GM03348 (cell line): Measurements from ENCODE around the gene FOXN3.
"Not testable (repeated sequence)": the region's sequence is repeated elsewhere in the genome, so short reads cannot be mapped to it uniquely, and the experiment has no call there.

Experiments used
- DNase-seq: peaks from one replicate; pipeline ENCODE4 v3.0.0; 2012; ENCODE audit warnings: low spot score

The FOXN3 gene

DNA sequence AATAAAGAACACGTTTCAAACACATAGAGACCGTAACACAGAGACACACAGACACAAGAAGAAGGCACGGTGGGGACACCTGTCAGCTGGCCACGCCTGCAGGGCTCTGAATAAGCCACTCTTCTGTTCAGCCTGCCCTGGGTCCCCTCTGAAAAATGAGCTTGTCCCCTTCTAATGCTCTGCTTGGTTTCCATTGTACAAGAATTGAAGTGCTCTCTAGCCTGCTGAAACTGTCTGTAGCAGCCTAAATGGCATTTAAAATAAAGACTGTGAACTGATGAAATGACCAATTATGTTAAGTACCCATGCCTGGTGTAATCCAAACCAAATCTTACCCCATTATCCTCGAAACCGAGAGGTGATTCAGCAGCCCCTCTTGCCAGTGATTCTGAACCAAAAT, 139.8 kb downstream of the FOXN3 start:
- DNase-seq = no peak

DNA sequence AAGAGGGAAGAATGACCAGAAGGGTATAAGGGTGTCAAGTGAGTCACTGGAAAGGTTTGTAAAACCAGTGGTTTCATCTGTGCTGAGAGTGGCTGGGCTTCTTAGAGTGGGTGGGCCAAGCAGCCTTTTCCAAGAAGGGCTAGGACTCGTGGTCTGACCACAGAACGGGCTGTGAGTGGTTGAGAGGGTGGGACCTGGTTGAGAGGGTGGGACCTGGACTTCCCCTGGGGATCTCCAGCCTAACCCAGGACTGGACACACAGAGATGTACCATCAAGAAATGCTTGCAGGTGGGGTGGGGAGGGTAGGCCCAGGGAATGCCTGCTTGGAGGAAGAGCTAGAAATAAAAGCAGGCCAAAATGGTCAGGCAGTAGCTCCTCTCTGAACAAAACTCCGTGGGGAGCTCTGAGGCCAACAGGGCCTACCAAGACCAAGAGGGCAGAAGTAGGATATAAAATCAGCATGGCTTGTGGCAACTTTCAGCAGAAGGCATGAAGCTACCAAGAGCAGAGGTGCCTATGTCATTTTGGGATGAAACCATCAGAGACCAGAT, 140.5 kb downstream of the FOXN3 start:
- no peak for DNase-seq

DNA sequence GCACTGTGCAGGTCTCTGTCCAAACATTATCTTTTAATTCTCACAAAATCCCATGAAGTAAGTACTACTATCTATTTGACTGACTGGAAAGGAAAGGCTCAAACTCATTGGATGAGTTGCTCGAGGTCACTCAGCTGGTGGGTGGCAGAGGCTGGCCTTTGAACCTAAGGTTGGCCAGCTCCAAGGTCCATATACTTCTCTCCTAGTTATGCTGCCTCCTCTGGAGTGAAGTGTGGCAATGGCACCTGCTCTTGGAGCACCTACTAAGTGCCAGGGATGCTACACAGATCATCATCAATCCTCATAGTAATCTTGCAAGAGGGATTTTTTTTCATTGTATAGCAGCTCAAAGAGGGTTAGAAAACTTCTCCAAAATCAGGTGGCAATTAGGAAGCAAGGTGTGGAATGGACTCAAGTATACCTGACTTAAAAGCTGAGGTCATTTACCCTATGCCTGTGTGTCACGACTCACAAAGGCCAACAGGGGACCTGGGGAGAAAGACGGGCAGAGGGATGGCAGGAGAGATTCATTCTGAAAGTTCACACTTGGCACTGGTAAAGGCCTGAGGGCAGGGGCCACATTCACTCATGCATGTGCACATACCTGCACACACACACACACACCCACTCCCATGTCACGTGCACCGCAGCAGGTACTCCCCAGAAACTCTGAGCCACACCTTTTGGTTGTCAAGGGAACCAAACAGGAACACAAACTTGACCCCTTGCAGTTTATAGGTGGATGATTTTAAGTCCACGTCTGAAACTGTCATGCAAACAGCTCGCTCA, 146.4 kb downstream of the FOXN3 start:
- DNase-seq = no peak

DNA sequence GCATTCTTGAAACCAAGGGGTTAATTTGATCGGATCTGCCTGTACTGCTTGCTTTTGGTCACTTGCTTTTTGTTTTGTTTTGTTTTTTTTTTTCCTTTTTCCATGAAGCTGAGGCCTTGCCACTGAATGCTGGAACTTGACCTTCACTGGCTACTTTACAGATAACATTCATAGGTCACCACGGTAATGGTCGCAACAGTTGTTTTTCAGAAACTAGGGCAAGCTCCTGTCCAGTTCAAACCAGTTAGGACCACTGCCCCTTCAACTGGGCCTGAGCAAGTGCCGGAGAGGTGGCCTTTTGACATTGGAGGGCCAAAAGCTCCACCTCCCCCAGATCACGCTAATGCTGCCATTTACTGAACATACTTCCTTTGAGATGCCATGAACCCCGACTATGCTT, 147.6 kb downstream of the FOXN3 start:
- DNase-seq = no peak

DNA sequence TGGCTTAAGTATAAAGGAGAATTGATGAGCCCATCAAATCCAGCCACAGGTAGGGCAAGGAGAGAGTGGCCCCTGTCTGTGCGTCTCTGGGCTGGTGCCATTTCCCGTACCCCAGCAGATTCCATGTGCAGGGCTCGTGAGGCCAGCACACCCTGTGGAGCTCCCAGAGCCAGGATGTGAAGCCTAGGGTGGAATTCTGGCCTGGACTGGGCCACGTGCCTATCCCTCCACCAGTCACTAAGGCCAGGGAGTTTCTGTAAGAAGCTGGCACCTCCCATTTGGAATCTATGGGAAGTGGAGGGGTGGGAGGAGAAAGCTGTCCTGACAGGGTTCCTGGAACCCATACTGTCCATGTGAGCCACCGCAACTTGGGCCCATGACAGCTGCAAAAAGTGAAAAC, 148.5 kb downstream of the FOXN3 start:
- DNase-seq = no peak

GRCh38 chr14:89267656-89268055, 149.4 kb downstream of the FOXN3 start:
- no peak for DNase-seq

- no peak for DNase-seq
Observed at GRCh38 chr14:89267163-89267562, 149.9 kb downstream of the FOXN3 start.

DNA sequence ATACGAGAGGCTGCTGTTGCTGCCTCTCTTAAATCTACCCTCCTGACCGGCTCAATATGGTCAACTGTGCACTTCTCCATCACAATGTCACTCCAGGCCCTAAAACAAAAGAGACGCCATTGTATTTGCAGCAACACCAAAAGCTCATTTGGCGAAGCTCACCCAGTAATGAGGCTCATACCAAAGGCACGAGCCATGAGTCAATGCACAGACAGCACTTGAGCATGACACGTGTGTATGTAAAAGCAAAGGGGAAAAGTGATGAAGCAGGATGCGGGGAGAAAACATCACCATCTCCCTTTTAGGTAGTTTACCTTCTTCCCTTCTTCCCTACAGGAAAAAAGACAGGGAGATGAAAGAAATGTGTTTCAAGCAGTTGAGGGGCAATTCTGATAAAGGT, 150.3 kb downstream of the FOXN3 start:
- DNase-seq = no peak

- DNase-seq = no peak
Observed at GRCh38 chr14:89265234-89265633, 151.8 kb downstream of the FOXN3 start.

DNA sequence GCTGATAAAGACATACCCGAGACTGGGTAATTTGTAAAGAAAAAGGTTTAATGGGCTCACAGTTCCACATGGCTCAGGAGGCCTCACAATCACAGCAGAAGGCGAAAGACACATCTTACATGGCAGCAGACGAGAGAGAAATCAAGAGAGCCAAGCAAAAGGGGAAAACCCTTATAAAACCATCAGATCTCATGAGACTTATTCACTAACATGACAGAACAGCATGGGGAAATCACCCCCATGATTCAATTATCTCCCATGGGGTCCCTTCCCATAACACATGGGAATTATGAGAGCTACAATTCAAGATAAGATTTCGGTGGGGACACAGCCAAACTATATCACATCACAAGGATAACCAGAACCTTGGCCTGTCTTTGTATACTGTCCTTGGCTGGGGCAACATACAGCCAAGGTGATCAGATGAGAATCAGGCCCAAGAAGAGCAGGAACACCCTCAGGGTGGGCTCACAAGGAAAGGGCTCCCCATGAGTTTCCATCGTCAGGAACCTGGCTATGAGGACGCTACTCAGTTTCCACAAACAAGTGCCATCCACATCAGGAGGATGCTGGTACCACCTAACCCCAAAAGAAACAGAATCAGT, 152.7 kb downstream of the FOXN3 start:
- DNase-seq = no peak

DNA sequence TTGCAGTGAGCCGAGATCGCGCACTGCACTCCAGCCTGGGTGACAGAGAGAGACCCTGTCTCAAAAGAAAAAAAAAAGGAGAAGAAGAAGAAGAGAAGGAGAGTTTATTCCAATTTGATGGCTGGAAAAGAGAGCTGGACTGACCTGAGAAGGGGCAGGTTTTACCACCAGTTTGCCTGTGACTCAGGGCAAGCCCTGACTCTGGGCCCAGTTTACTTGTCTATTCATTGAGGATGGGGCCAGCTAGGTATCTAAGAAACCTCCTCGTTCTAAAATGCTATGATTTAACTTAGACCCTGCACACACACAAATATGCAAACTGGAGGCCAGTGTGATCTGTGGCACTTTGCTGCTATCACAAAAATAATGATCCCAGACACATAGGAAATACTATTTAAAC, 155.0 kb downstream of the FOXN3 start:
- DNase-seq = no peak

DNA sequence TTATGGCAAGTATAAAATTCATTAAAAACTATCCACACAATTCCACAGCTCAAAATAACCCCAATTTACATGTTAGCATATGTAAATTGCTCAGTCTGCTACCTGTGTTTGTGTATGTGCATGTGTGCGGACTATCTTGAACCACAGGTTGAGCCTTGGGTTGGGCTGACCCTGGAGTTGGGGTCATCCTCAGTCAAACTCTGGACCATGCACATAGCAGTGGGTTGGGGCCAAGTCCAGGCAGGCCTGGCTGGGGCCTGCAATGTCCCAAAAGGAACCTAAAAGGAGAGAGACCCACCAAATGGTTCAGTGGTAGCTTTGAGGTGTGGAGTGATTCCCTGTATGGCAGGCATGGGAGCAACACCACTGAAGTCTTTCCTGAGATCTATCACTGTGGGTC, 156.1 kb downstream of the FOXN3 start:
- DNase-seq = no peak

- no peak for DNase-seq
Observed at GRCh38 chr14:89259951-89260609, 157.0 kb downstream of the FOXN3 start.

GRCh38 chr14:89258728-89259273, 158.2 kb downstream of the FOXN3 start:
- DNase-seq = no peak

- DNase-seq = no peak
Observed at GRCh38 chr14:89256951-89257350, 160.1 kb downstream of the FOXN3 start.

GRCh38 chr14:89256283-89256682, 160.8 kb downstream of the FOXN3 start:
- no peak for DNase-seq

GRCh38 chr14:89255852-89256251, 161.2 kb downstream of the FOXN3 start:
- no peak for DNase-seq

- no peak for DNase-seq
Observed at GRCh38 chr14:89255012-89255411, 162.0 kb downstream of the FOXN3 start.

DNA sequence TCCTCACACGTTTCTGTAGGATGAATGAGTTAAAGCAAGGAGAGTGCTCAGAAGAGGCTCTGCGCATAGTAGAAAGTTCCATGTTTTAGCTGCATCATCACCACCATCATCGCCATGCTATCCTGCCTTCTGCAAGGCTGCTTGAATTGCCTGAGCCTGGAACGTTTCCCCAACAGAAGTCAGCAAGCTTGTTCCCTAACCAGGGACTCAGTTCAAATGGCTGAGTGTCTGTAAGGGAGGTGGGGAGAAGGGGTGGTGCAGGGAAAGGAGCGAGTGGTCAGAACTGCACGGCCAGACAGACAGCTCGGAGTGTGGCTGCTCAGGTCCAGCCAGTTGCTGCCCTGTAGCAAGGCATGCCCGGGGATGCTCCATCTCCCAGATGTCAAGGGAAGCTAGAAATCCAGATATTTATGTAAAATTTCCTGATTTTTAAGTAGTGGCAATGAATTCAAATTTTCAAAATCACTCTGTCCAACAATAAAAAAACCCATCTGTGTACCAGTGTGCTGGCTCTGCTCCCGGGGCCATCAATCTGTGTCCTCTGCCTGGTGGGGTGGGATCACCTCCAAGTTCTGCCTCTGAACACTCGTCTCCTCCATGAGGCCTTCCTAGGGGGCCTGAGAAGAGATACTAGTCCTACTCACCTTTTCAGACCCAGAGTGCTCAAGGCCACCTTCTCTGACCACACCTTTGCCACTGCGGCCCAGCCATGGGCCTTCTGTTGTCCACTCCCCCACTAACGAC, 162.7 kb downstream of the FOXN3 start:
- DNase-seq = no peak

GRCh38 chr14:89252887-89253532, 164.0 kb downstream of the FOXN3 start:
- no peak for DNase-seq

GRCh38 chr14:89251061-89251460, 166.0 kb downstream of the FOXN3 start:
- no peak for DNase-seq

- DNase-seq = not testable (repeated sequence)
Observed at GRCh38 chr14:89250655-89250975, 166.4 kb downstream of the FOXN3 start.
